CD4-positive, alpha-beta T cell treated with Interferon gamma for 1 hour (primary cell): ENCODE results near the gene MPHOSPH8.
"Not testable (repeated sequence)": the region's sequence is repeated elsewhere in the genome, so short reads cannot be mapped to it uniquely, and the experiment has no call there.

Source experiments
- DNase-seq: peaks from one replicate; pipeline ENCODE4 v3.0.0-alpha.2; 2020

The MPHOSPH8 gene

GRCh38 chr13:19635926-19636325 lies 2.5 kb downstream of the MPHOSPH8 start:
- DNase-seq: not testable (repeated sequence)

DNA sequence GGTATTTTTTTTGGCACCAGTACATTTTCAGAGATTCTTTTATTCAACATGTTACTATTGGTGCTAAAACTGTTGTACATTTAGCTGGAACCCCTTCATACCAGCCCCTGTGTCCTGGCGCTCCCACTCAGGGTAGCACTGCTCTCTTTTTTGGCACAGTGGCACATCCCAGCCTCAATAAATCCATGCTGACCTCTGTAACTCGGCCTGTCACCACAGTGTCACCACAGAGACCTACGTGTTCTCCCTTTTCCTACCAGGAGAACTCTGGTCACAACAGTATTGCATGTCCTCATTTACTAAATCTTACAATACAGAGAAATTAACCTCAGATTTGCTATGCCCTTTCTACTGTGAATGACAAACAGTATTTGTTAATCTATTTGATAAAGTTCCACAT lies 10.2 kb downstream of the MPHOSPH8 start:
- DNase-seq: no peak

DNA sequence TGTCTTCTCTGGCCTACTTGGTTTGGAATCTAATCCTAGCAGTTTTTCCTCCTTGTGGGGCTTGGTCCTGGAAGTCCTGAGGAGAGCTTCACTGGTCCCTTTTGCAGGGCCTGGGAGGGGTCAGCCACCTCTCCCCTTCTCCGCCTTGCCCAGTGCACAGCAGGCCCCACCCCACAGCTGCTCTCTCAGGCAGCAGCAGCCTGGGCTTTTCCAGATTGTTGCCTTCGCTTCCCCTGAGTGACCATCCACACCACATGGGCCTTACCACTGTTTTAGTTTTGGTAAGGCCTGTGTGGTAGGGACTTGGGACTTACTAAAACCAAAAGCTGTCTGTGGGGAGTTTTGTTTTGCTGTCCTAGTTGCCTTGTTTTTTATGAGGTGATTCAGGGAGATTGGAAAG lies 11.5 kb downstream of the MPHOSPH8 start:
- no peak for DNase-seq

DNA sequence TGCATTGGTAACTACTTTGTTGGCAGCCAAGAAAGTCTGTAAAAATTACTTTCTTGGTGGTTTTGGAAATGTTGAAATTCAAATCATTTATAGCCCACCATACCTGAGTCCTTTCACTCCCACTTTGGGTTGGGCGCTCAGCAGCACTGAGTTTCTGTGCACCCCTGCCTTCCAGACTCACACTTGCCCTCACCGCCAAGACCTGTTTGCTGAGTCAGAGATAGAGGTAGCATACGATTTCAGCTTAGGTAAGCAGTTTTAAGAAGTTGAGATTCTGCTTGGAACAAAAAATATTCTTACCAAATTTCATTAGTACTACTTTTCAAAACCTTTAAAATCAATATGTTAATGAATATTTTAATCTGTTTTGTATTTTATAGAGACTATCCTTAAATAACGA lies 12.6 kb downstream of the MPHOSPH8 start:
- no peak for DNase-seq

DNA sequence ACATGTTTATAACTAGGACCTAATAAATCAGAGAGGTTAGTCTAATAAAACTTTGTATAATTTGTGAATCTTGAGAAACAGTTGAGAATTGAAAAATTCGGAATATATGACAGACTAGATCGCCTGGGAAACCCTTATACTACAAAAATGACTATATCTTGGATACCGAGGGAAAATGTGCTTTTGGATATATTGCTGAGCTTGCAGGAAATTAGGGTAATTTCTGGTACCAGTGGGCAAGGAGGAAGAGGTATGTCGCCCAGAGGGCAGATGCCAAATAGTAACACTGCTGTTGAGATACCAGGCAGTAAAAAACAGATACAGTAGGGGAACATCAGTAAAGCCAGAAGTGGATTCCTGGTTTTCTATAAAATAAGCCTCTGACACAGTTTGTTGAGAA lies 17.3 kb downstream of the MPHOSPH8 start:
- no peak for DNase-seq

DNA sequence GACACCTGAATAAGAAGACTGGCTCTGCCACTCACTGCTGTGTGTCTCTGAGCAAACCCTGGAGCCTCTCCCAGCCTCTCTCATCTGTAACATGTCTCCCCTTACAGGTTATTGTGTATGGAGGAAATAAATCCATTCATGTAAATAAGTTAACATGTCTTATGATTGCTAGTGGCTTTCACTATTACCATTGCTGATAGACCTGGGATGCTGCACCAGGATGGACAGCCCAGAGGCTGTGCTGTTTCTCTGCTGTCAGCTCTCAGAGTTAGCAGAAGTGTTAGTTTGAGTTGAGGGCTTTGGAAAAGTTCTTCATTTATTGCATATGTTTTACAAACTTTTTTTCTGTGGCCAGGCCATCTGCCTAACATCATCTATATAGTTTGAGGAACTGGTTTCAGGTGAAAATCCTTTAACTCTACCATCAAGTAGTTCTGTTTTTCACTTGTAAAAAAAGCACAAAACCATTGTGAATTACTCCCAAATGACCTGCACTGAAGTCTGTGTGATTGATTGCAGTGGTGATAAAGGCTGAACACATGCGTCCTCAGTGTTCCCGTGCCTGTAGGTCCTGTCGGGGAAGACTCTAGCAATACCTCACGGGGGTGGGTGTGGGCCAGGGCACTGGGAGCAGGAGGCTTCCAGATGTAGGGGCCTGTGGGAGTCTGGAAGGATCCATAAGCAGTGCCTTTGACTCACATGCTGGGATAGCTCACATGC lies 24.6 kb downstream of the MPHOSPH8 start:
- no peak for DNase-seq

DNA sequence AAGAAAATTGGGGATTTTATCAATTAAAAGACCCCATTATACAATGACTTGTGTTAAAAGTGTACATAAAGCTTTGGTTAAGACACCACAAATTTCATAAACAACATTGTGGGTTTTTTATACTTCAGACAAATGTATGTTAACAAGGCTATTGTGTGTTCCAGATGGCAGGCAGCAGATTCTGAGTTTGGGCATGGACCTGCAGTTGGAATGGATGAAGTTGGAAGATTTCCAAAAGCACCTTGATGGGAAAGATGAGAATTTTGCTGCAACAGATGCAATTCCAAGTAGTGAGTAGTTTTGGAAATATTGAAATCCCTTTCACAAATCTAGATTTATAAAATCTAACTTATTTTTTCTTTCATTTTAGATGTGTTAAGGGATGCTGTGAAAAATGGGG lies 25.4 kb downstream of the MPHOSPH8 start:
- DNase-seq: no peak

GRCh38 chr13:19661126-19661525 lies 27.7 kb downstream of the MPHOSPH8 start:
- DNase-seq: no peak

DNA sequence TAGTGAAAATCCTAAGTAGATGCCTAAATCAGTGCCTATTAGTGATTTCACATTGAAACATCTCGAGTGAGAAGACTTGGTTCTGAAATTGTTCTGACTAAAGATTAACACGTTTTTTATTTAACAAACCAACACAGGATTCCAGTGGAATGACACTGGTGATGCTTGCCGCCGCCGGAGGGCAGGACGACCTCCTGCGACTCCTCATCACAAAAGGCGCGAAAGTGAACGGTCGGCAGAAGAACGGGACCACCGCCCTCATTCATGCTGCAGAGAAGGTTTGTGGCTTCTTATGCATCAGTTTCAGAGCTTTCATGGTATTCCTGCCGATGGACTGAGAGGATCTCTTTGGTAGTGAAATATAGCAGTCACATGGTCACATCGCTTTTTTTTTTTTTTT lies 28.1 kb downstream of the MPHOSPH8 start:
- DNase-seq: no peak

GRCh38 chr13:19663416-19663979 lies 30.0 kb downstream of the MPHOSPH8 start:
- no peak for DNase-seq

DNA sequence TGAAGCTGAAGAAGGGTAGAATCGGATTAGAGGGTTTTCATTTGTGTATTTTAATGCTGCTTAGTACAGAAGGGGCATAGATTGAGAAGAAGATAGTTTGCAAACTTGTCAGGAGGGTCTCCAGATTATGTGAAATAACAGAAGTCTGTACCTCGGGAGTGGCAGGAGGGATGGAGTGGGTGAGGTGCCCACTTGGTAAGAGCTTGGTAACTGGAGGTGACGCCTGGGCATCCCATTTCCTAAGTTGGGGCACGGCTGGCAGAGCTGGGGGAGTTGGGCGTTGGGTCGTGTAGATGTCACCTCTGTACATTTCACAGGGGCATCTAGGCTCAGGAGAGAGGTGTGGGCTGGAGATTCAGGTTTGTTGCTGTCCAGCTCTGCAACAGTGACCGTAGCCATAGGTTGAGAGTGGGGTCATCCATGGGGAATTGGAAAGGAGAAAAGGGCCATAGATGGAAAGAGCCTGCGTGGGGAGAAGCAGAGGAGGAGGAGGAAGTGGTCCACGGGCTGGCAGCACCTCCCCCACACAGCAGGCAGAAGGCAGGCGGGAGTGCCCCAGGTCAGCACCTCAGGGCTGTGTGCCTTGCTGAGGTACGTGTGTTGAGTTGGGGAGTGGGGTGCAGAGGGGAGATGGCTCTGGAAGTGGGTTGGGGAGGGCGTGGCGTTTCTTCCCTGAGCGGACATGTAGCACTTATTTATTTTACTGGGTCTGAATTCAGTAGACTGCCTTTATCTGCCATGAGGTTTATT lies 31.2 kb downstream of the MPHOSPH8 start:
- no peak for DNase-seq

DNA sequence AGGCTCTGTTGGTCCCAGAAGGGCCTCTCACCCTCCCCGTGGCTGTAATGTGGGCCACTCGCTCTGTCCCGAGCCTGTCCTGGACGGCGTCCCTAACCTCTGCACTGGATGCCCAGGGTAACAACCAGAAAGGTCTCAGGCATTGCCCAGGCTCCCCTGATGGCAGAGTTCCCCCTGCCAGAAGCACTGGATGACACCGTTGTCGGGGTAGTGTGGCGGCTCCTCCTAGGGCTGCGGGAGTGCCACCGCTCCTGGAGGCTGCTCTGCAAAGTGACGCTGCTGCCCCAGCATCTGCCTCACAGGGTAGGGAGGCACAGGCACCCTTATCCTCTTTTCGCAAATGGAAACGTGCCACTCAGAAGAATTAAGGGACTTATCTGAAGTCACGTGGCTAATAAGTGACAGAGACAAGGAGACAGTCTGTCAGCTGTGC lies 32.0 kb downstream of the MPHOSPH8 start:
- no peak for DNase-seq

DNA sequence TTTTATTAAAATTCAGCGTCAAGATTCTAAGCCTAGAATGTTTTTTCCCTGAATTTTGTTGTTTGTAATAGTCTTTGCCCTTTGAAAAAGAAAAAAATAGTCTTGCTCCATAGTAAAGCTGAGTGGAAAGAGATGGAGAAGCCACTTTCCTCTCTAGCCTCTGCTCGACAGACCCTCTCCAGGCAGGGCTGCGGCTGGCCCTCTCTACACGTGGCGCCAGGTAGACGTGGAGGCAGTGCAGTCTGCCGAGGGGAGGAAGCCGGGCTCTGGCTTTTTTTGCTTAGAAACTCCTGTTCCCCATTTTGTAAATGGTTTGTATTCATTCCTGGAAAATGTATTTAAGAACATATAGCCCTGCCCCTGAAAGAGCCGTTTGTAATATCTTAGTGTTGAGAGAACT lies 35.3 kb downstream of the MPHOSPH8 start:
- no peak for DNase-seq

DNA sequence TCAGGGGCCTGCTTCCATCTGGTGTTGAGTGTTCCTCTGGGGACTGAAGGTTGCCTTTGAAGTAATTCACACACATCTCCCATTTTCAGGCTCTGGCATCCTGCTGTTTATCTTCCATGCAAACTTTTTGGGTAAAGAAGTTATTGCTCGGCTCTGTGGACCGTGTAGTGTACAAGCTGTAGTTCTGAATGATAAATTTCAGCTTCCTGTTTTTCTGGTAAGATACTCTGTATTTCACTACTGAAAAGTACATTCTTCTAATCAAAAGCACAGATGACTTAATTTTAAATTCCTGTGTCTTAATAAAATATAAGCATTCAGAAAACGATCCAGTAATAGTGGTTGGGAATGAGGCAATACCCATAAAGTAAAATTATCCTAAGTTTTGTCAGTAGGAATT lies 36.7 kb downstream of the MPHOSPH8 start:
- DNase-seq: no peak

- DNase-seq: no peak
Observed at GRCh38 chr13:19672990-19673389, 39.5 kb downstream of the MPHOSPH8 start.

GRCh38 chr13:19673473-19674430 lies 40.3 kb downstream of the MPHOSPH8 start:
- no peak for DNase-seq

DNA sequence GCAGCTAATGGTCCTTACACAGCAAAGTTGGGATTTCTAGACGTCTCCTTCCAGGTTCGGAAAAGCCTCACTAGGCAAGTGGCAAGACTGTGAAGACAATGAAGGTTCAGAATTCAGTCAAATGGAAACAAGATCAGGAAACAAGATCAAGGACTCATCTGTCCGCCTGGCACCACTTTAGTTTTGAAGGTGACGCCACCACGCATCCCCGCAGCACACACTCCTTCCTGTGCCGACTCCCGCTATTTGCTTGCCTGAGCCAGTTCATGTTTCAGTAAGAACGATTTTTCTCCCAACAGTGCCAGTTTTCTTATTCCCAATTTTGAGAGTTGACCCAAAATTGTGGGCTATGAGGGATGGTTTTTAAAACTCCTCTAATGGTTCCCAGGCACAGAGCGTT lies 41.4 kb downstream of the MPHOSPH8 start:
- DNase-seq: no peak

DNA sequence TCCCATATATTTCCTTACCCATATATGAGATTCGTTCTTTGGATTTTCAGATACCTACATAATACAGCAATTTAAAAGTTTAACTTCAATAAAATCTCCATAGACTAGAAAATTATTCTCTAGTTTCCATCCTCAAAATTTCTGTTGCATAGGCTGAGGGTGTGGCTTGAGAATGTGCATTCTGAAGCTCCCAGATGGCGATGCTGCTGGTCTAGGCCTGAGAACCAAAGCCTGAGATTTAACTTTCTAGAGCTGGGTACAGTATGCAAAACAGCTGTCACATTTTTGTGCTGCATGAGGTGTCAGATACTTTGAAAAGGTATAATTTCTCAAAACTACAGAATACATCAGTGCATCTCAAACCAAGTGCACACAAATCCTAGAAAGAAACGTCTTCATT lies 42.7 kb downstream of the MPHOSPH8 start:
- no peak for DNase-seq

DNA sequence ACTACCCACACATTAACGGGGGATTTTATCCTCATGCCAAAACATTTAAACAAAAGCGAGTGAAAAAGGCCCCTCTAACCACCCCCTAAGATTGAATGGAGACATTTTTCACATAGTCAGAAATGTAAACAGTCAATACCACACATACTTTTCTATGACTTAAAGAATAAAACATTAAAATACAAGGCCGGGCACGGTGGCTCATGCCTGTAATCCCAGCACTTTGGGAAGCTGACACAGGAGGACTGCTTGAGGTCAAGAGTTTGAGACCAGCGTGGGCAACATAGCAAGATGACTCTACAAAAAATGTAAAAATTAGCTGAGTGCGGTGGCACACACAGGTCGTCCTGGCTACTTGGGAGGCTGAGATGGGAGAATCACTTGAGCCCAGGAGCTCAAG lies 47.3 kb downstream of the MPHOSPH8 start:
- no peak for DNase-seq

DNA sequence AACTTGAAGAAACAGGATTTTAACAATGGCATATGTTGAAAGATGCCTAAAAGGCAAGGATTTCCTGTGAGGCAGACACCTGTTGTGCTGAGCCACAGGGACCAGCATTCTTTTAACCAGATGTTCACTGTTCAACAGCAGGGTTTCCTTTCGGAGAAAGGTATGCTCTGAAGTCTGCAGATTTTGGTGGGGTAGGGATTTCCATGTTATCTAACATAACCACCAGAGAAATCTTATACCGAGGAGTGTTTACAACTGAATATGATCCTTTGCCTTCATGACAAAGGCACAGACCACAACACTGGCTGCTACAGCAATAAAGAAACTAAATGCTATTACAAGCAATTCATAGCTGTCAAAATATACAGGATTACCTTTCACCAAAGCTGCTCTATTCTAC lies 48.1 kb downstream of the MPHOSPH8 start:
- no peak for DNase-seq

GRCh38 chr13:19685034-19685433 lies 51.6 kb downstream of the MPHOSPH8 start:
- no peak for DNase-seq

DNA sequence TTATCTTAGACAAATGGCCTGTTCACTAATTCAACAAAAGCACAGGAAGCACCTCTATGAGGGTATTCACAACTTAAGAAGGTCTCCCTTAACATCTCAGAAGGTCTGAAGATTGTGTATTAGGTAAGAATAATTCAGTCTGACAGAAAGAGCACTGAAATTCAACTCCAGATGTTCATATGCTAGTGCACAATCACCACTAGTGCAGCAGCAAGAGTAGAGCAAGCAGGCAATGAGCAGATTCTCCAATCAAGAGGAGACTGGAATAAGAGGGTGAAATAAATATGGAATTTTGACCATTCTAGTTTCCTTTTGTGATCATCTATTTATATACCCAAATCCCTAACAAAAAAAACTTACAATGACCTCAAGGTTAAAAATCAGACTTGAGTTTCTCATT lies 52.0 kb downstream of the MPHOSPH8 start:
- no peak for DNase-seq

- DNase-seq: not testable (repeated sequence)
Observed at GRCh38 chr13:19691447-19691846, 58.0 kb downstream of the MPHOSPH8 start.
